Myocyte (in vitro differentiated cells): ENCODE results near the gene SMR3B. TPM values are rescaled to one million over a fixed set of nuclear protein-coding genes. Genes with fewer than 3 reads are reported as not detected.

Experiments
- DNase-seq: peaks from one replicate; pipeline ENCODE4 v3.0.0-alpha.2; 2012; ENCODE audit warnings: low read depth
- polyA plus RNA-seq: library from polyadenylated mRNA; unstranded; fragments of >200 nt; gene quantifications from one replicate; pipeline ENCODE4 v1.2.1, GENCODE V29; 2012; ENCODE audit warnings: missing spikeins
- total RNA-seq: library from RNA; depleted of rRNA; stranded (reverse); fragments of >200 nt; gene quantifications from 2 replicates; pipeline ENCODE4 v1.2.3, GENCODE V29; 2014

The SMR3B gene
- not detected in 2 replicates for total RNA-seq
- not detected for polyA plus RNA-seq

DNA sequence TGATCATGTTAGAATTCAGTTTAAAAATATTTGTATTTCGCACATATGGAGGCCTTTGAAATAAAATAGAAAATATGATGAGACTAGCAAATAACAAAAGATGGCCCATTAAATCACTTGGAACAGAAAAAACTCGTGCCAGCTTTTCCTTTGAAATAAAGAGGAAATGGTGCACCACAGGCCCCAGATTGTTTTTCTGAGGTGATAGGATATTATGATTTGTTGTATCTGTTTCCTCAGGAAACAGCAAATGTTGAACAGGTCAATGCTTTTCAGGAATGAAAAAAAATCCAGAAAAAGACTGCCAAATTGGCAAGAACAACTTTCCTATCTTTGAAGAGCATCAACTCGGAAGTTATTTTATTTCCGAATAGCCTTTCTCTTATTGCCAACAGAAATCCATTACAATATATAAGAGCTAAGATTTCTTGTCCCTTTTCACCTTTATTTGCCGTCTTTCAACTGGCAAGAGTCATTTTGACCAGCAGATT is at the start of gene SMR3B:
TSS of gene SMR3B (plus strand) at position 441 of the 491 bp plus-strand sequence. CDS start 1,380 bp downstream, outside the sequence.
- DNase-seq = no peak

DNA sequence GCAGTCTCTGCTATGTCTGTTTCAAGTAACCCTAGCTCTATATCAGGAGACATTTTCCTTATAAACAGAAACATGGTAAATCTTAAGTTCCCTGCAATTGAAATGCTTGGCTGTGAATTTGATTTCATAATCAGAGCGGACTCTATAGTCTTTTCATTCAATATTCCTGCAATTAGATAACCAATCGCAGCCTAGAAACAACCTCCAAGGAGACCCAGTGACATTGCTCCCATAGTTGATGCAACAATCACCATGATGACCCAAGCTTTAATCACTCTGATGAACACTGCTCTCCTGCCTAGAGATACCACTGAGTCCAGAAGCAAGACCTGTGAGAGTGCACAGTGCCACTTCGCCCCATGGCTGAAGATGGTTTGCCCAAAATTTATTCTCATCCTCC is 48.2 kb upstream of the SMR3B start, which contains the start of gene CABS1:
TSS of gene CABS1 (plus strand) at position 301 of the 400 bp plus-strand sequence. CDS start at position 360, 59 bp downstream.
- no peak for DNase-seq

DNA sequence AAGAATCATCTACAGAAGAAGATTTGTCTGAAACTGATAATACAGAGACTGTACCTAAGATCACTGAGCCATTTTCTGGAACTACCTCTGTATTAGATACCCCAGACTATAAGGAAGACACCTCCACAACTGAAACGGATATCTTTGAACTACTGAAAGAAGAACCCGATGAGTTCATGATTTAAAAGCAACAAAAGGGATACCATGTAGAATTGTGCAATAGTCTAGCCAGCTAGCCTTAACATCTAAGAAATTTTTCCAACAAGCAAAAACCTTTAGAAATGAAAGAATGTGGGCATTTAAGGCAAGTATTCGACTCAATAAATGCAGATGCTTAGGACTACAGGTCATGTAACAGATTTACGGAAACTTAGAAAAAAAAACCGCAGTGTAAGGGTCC is 46.9 kb upstream of the SMR3B start:
- no peak for DNase-seq

DNA sequence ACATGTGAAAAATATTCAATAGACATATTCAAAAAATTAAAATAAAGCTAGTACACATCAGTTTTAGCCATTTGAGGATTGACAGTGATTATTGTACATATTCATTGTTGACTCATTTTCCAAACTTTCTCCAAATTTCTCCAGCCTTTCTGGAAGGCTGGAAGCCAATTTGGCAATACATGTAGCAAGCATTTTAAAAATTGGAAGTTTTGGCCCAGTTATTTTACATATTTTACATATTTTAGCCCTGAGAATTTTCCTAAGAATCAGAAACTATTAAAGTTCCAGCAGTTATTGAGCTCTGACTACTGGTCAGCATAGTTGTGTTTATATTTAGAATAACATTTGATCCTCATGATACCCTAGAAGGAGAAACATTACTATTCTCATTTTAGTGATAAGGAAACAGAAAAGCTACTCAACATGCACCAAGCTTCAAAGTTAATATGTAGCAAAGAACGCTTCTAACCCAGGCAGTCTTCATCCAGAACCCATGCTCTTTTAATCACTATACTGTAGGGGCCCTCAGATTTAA is 45.0 kb upstream of the SMR3B start:
- DNase-seq = no peak

DNA sequence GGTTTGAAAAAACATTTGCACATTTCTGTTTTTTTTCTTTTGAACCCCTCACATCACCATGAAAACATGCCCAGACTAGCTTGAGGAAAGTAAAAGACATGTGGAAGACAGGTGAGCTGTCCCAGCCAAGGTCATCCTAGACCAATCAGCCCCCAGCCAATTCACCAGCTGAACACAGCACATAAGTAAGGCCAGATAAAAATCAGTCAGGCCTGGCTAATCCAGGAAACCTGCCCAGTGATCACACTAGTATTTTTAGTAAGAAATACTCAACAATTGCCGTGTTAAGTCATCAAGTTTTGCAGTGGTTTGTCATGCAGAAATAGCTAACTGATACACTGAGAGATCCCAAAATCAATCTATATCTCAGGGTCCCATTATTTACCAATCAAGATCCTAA is 26.7 kb upstream of the SMR3B start:
- no peak for DNase-seq

DNA sequence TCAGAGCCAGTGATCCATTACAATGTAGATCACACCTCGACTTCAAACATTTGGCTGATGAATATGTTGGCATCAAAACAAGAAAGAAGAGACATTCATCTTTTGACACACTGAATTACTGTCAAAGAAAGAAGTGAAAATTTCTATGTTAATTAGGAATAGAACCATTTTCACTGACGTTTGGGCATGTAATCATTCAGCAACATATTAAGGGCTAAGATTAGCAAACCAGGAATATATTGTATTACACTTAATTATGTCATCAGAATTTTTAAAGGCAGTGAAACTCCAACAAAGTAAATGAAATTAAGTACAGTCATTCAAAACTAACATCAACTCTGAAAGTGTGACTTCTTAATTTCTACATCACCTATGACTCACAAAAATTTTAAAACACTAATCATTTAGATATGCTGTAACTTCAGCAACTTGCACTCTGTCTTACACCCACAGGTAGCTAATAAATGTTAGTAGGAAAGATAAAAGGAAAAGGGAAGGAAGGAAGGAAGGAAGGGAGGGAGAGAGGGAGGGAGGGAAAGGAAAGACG is 23.7 kb upstream of the SMR3B start:
- DNase-seq = no peak

DNA sequence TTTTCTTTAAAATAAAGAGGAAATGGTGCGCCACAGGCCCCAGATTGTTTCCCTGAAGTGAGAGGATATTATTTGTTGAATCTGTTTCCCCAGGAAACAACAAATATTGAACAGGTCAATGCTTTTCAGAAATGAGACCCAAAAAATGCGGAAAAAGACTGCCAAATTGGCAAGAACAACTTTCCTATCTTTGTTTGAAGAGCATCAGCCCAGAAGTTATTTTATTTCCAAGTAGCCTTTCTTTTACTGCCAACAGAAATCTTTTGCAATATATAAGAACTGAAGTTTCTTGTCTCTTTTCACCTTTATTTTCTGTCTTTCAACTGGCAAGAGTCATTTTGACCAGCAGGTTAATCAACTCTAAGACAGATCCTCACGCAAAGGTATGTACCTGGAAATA is 22.5 kb upstream of the SMR3B start, which contains the start of gene SMR3A:
TSS of gene SMR3A (plus strand) at position 301 of the 400 bp plus-strand sequence. CDS start 1,356 bp downstream, outside the sequence.
- DNase-seq = no peak

DNA sequence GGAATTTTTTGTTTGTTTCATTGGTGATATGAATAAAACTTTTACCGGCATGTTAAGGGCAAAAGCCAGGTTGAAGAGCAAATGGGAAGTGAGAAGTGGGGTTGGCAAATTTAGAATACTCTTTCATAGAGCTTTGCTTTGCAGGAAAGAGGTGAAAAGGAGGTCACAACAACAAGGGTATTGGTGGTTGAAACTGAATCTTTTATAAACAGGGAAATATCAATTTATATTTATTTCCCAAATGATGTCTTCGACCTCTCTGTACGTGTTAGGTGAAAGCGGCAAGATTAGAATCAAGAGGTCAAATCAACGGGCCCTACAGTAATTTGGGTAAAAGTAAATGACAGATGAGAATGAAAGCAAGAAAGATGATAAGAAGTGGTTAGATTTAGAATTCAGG is 18.9 kb upstream of the SMR3B start:
- no peak for DNase-seq

DNA sequence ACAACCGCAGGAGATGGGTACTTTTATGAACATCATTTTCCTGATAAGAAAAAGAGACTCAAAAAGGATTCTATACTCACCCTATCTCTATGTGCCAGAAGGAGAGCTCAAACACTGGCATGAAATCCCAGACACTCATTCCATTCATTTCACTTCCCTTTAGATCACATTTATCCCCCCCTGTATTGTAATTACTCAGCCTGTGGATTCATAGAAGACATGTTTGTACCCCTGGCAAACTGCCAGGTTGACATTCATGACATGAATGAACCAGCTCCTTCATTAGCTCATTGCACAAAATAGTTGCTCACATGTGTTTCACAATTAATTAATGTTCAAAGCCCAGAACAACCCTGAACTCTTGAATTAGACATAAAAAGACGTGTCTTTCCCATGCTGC is 17.5 kb upstream of the SMR3B start:
- no peak for DNase-seq

DNA sequence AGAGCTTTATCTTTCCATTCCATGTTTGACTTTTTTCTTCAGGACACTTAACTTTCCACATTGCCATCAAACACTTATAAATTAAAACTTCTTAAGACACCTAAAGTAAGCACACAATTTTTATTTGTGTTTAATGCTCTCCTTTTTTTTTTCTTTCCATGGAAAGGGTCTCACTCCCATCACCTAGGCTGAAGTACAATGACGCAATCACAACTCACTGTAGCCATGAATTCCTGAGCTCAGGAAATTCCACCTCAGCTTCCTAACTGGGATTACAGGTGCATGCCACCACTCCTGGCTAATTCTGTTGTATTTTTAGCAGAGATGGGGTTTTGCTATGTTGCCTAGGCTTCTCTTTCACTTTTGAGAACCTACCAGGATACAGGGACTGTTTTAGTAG is 15.1 kb upstream of the SMR3B start:
- no peak for DNase-seq

DNA sequence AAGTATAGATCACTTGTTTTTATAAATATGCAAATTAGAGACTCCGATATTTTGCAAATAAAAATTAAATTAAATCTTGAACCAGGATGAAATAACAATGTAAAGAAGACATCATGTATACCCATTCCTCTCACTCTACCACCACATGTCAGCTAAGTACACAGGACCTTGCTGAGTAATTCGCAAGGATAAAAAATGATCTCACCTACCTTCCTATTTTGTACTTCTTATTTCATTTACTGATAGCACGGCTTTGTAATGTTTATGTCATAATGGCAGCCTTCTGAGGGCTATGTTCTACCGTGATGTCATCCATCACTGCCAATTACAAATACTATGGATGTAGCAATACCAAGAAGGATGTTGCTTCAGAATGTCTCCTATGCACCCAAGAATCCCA is 10.9 kb upstream of the SMR3B start:
- no peak for DNase-seq

DNA sequence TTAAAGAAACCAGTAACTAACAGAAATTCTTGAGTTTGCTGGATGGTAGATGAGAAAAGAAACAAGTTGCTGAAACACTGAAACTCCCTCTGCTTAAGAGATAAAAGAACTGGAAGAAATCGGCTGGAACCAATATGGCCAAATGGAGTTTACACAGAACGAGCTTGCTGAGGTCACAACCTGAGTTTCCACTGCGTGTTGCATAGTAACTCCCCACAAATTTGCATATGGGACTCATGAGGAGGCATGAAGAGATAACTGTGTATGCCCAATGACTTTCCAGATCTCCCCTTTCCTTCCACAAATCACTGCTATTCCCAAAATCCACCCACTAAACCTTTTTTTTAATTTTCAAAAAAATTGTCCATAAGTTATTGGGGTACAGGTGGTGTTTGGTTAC is 10.2 kb upstream of the SMR3B start:
- DNase-seq = no peak

DNA sequence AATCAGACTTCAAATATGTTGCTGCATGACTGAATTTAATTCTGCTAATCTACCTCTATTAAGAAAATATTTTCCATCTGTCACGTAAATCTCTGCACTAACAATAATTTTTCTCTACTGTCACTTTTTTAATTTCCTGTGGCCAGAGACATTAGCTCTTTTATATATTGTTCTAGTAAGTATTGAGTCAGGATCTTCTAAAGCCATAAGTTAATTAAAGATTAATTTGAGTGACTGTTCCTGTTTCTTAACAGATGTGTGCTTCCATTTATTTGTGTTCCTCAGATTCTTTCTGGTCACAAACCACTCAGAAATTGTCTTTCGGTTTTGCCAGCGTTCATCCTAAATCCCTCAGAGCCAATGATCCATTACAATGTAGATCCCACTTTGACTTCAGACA is 2.4 kb upstream of the SMR3B start:
- no peak for DNase-seq

DNA sequence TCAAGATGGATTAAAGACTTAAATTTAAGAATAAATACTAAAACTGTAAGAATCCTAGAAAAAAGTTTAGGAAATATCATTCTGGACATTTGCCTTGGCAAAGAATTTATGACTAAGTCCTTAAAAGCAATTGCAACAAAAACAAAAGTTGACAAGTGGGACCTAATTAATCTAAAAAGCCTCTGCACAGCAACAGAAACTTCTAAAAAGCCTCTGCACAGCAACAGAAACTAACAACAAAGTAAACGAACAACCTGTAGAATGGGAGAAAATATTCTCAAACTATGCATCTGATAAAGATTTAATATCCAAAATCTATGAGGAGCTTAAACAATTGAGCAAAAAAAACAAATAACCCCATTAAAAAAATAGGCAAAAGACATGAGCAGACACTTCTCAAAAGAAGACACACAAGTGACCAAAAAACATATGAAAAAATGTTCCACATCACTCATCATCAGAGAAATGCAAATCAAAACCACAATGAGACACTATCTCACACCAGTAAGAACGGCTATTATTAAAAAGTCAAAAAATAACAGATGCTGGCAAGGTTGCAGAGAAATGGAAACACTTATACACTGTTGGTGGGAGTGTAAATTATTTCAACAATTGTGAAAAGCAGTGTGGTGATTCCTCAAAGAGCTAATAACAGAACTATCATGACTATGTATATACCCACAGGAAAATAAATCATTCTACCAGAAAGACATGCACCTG is 9.3 kb downstream of the SMR3B start:
- DNase-seq = no peak

DNA sequence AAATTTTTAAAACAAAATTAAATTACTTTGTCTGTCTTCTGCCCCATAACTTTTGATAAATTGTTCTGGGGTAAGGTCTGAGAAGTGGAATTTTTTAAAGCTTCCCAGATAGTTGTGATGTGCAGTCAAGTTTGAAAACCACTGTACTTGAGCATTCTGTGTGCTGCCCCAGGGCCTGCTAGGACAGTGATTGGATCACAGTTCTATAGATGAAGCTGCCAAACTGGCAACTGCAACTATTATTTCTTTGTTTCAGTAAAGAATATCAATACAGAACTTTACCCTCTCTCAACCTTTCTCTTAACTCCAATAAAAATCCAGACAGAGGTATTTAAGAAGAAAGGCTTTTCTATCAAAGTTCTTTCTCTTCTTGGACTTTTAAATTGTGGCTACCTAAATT is 14.6 kb downstream of the SMR3B start, which contains the start of gene OPRPN:
TSS of gene OPRPN (plus strand) at position 361 of the 400 bp plus-strand sequence. CDS start 1,346 bp downstream, outside the sequence.
- DNase-seq = no peak

DNA sequence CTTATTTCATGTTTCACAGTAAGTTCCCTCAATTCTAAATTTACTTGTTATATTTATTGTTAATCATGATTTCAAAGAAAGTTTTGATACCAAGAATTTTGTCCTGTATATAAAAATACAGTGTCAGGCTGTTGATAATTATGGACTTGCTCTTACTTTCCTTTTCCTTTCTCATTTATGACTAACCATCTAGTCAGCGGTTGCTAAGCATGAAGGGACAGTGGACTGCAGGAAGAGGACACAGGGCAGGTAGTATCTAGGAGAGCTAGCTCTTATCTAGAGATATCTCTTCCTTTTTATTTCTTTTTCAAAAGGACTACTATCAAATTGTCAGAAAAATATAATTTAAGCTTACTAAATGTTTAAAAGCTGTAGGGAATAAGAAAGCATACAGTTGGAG is 16.4 kb downstream of the SMR3B start:
- no peak for DNase-seq

DNA sequence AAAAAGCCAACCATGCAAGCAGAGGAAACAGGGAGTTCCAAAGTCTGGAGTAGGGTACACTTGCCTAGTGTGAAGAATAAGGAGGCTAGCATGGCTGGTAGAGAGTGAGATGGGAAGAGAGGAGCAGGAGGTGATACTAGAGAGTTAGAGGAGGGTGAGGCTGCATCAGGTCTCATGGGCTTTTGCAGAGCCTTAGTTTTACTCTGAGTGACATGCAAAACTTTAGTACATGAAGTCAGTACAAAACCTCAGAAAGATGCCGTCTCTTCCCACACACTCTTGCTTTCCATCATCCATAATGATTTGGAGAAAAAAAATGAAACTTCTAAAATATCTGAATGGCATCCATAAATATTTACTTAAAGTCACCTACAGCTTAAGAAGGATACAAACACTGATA is 19.8 kb downstream of the SMR3B start:
- DNase-seq = no peak

DNA sequence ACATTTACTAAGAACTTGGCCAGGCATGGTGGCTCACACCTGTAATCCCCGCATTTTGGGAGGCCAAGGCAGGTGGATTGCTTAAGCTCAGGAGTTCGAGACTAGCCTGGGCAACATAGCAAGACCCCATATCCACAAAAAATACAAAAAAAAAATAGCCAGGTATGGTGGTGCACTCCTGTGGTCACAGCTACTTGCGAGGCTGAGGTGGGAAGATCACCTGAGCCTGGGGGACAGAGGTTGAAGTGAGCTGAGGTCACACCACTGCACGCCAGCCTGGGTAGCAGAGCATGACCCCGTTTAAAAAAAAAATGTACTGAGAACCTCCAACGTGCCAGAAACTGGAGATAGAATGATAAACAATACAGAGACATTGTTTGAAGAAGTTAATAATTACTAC is 22.8 kb downstream of the SMR3B start:
- no peak for DNase-seq

DNA sequence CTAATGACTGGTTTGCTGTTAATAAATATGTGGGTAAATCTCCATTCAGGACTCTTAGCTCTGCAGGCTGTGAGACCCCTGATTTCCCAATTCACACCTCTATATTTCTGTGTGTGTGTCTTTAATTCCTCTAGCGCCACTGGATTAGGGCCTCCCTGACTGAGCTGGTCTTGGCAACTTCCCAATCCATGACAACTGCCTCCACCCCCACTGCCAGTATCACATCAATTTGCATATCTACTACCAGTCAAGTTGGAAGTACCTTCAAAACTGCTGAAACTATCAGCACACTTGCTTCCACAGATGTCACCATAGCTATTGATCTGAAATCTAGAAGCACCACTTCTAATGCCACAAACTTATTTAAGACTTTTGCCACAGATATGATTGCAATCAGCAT is 42.4 kb downstream of the SMR3B start:
- no peak for DNase-seq

DNA sequence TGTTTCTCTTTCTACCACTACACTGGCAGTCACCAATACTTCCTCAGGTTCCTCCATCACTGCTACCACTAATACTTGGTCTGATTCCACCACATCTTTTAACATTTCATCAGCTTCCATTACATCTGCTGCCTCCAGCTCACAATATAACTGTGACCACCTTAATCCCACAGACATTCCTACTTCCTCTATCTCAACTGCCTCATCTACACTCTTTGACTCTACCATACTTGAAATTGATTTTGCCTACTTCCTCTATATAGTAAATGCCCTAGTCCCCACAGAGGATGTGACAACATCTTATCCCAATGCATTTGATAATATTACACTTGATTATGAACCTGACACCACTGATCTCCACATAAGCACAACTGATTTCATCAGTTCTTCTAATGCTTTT is 43.9 kb downstream of the SMR3B start:
- no peak for DNase-seq

DNA sequence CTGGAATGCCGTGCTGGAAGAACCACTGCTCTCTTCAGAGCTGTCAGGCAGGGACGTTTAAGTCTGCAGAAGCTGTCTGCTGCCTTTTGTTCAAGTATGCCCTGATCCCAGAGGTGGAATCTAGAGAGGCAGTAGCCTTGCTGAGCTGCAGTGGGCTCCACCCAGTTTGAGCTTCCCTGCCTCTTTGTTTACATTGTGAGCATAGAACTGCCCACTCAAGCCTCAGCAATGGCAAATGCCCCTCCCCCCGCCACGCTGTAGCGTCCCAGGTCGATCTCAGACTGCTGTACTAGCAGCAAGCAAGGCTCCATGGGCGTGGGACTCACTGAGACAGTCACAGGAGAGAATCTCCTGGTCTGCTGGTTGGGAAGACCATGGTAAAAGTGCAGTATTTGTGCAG is 54.3 kb downstream of the SMR3B start:
- no peak for DNase-seq
